Panc1 (cell line): Measurements from ENCODE around the gene ASTN2. TPM values are rescaled to one million over a fixed set of nuclear protein-coding genes. Genes with fewer than 3 reads are reported as not detected.

ENCODE experiments used
- ATAC-seq: fragments of 200-7000 bp; cut with Tn5 transposase; 2 replicates; pipeline ENCODE4 v1.9.1; 2020; ENCODE audit warnings: mild to moderate bottlenecking, moderate library complexity
- BruUV-seq: library from RNA; stranded (reverse); fragments of 400-500 nt; replicated peaks from 2 replicates; lab custom pipeline; 2021; lab: Mats Ljungman, UMichigan
- CTCF ChIA-PET: fragments of 300-600 bp; sonication (Branson Sonifier 250); formaldehyde crosslinking; loops from one replicate; lab custom pipeline; 2022; ENCODE audit warnings: antibody characterized with exemption; lab: Charles Lee
- POLR2A ChIA-PET: fragments of 300-600 bp; sonication (Branson Sonifier 250); formaldehyde crosslinking; loops from one replicate; lab custom pipeline; 2022; ENCODE audit warnings: antibody characterized with exemption; lab: Charles Lee
- DNase-seq: peaks from one replicate; pipeline ENCODE4 v3.0.0-alpha.2; 2010; ENCODE audit warnings: low read depth, low spot score
- H3K27ac ChIP-seq: 2 replicates; pipeline ENCODE4 v1.5.1; 2011; ENCODE audit warnings: mild to moderate bottlenecking, low read length, inconsistent platforms
- H3K27me3 ChIP-seq: fragments of 200-500 bp; sonication (Bioruptor generic); 2 replicates; pipeline ENCODE4 v1.6.0; 2014; ENCODE audit warnings: low read length, inconsistent platforms; ENCODE audit not compliant: control insufficient read depth, insufficient read depth
- H3K36me3 ChIP-seq: fragments of 200-500 bp; sonication (Bioruptor generic); 2 replicates; pipeline ENCODE4 v1.5.1; 2014; ENCODE audit warnings: inconsistent platforms, mild to moderate bottlenecking, low read length, moderate library complexity; ENCODE audit not compliant: control insufficient read depth, insufficient read depth
- H3K4me1 ChIP-seq: 2 replicates; pipeline ENCODE4 v1.5.1; 2011; ENCODE audit warnings: inconsistent platforms, mild to moderate bottlenecking, low read length, moderate library complexity; ENCODE audit not compliant: control insufficient read depth, insufficient read depth
- H3K4me3 ChIP-seq, 2 experiments: 2 replicates each; pipeline ENCODE4 v1.5.1; 2011 to 2012; ENCODE audit warnings: low read depth in 2 of 2, low read length in 2 of 2, mild to moderate bottlenecking in 2 of 2, inconsistent platforms in 1 of 2, moderate library complexity in 1 of 2
- H3K9me3 ChIP-seq: fragments of 200-500 bp; sonication (Bioruptor generic); 2 replicates; pipeline ENCODE4 v1.5.1; 2014; ENCODE audit warnings: low read depth, mild to moderate bottlenecking, inconsistent platforms, low read length, moderate library complexity; ENCODE audit not compliant: control insufficient read depth, insufficient read depth
- CTCF ChIP-seq: fragments of 450-650 bp; IDR thresholded peaks from 2 replicates; pipeline ENCODE4 v1.5.1; 2017; ENCODE audit warnings: mild to moderate bottlenecking
- POLR2AphosphoS5 ChIP-seq: IDR thresholded peaks from 2 replicates; pipeline ENCODE4 v1.6.1; 2012; ENCODE audit warnings: mild to moderate bottlenecking, low read depth, low read length, moderate library complexity
- SIN3A ChIP-seq: IDR thresholded peaks from 2 replicates; pipeline ENCODE4 v1.6.1; 2012; ENCODE audit warnings: low read depth, mild to moderate bottlenecking, low read length, moderate library complexity, borderline replicate concordance; ENCODE audit not compliant: insufficient read depth
- TCF7L2 ChIP-seq: IDR thresholded peaks from 2 replicates; pipeline ENCODE4 v1.6.1; 2011; ENCODE audit warnings: mild to moderate bottlenecking, low read depth, low read length, inconsistent platforms
- in situ Hi-C: cut with HindIII; loops from 2 replicates; pipeline ENCODE4 v1.10.0; 2016; ENCODE audit warnings: low sequenced_read_pairs, low pct_unique_long_range_greater_than_20kb
- intact Hi-C: fragments of 100-400 bp; cut with micrococcal nuclease; formaldehyde crosslinking; loops from one replicate; pipeline ENCODE4 v1.10.0; 2022; ENCODE audit not compliant: unreplicated experiment
- total RNA-seq: library from RNA; stranded (reverse); gene quantifications from one replicate; pipeline ENCODE4 v1.2.1, GENCODE V29; 2021; ENCODE audit not compliant: unreplicated experiment
- TF ChIP-seq, protein P1 (sequence below), 2 experiments: IDR thresholded peaks; 2 replicates each; pipeline ENCODE4 v1.6.1; 2011 to 2012; ENCODE audit warnings: low read depth in 2 of 2, control low read depth in 1 of 2, low read length in 1 of 2, mild to moderate bottlenecking in 1 of 2, moderate library complexity in 1 of 2; ENCODE audit not compliant: insufficient read depth in 1 of 2

Gene ASTN2
- total RNA-seq, 1 experiment from 2014 or later: 3.9 TPM

DNA sequence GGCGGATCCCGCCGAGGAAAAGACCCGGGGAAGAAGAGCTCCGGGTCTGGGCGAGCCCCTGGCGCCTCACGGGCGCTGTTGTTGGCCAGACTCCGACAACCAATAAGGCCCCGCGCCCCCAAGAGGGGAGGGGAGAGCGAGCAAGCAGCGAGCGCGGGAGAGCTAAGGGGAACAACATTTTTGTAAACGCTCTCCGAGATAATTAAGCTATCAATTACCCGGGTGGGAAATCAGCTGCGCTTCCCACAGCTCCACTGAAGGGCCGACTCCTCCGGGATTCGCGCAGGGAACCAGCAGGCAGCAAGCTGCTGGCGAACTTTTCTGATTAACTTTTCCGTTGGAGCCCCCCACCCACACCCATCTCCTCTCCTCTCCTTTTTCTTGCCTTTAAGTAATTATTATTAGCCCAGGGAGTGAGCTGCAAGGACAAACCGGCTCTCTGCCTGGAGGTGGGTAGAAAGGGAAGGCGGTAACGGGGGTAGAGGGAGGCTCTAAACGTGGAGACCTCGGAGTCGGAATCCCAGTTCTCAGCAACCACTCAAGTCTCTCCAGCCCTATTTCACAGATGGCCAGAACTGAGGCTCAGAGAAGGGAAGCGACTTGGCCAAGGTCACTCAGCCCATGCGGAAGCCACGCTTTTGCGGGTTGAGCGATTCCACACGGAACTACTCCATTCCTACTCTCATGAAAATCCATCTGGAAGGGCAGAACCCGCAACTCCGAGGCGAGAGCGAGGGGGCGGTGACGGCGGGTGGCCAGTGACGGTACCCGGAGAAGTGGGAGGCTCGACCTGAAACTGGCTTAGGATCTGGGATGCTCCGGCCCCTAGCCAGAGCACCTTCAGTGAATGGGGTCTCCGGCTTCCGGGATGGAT, 1.3 kb downstream of the ASTN2 start:
- Histone ChIP-seq H3K27me3 (peaks cover 2% of the 10 kb centered on the region), H3K4me3 (peak overlapping the region; percentile 25 to 31; a peak in 3 of 4 replicates), H3K27ac (no peak overlapping the region), H3K36me3 (no peaks in the 10 kb centered on the region), H3K4me1 (no peaks in the 10 kb centered on the region), H3K9me3 (no peaks in the 10 kb centered on the region)
- ATAC-seq (0 out of 2 replicates have a peak, but pooled peaks have one; percentile 18), DNase-seq (no peak)
- BruUV-seq: no TSS peak
- CTCF ChIA-PET: no interaction called here
- POLR2A ChIA-PET: no interaction called here
- intact Hi-C loops (no loop called here), in situ Hi-C loops (no loop called here)
- no peak for TF ChIP-seq POLR2AphosphoS5
- TF ChIP-seq CTCF: no peak
- TF ChIP-seq, protein P1, sequence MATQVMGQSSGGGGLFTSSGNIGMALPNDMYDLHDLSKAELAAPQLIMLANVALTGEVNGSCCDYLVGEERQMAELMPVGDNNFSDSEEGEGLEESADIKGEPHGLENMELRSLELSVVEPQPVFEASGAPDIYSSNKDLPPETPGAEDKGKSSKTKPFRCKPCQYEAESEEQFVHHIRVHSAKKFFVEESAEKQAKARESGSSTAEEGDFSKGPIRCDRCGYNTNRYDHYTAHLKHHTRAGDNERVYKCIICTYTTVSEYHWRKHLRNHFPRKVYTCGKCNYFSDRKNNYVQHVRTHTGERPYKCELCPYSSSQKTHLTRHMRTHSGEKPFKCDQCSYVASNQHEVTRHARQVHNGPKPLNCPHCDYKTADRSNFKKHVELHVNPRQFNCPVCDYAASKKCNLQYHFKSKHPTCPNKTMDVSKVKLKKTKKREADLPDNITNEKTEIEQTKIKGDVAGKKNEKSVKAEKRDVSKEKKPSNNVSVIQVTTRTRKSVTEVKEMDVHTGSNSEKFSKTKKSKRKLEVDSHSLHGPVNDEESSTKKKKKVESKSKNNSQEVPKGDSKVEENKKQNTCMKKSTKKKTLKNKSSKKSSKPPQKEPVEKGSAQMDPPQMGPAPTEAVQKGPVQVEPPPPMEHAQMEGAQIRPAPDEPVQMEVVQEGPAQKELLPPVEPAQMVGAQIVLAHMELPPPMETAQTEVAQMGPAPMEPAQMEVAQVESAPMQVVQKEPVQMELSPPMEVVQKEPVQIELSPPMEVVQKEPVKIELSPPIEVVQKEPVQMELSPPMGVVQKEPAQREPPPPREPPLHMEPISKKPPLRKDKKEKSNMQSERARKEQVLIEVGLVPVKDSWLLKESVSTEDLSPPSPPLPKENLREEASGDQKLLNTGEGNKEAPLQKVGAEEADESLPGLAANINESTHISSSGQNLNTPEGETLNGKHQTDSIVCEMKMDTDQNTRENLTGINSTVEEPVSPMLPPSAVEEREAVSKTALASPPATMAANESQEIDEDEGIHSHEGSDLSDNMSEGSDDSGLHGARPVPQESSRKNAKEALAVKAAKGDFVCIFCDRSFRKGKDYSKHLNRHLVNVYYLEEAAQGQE (IDR thresholded peaks at IDR 0.05; ENCODE audit: insufficient read depth in 1 of 2, low read depth in 2 of 2, low read length in 1 of 2): no peak
- no peak for TF ChIP-seq SIN3A
- no peak for TF ChIP-seq TCF7L2

- peak overlapping the region in 1 of 2 experiments; percentile 8; a peak in 1 of 4 replicates for H3K4me3 ChIP-seq
- in situ Hi-C loops: no loop called here
Measured at GRCh38 chr9:117412841-117413240, 2.0 kb downstream of the ASTN2 start.

More at GRCh38 chr9:117412841-117413240, 2.0 kb downstream of the ASTN2 start:
- Histone ChIP-seq H3K27me3 (peaks cover 2% of the 10 kb centered on the region), H3K36me3 (no peaks in the 10 kb centered on the region), H3K27ac (no peak overlapping the region), H3K4me1 (no peaks in the 10 kb centered on the region), H3K9me3 (no peaks in the 10 kb centered on the region)
- no peak for ATAC-seq
- TF ChIP-seq CTCF: no peak
- no peak for TF ChIP-seq SIN3A
- no peak for TF ChIP-seq POLR2AphosphoS5
- TF ChIP-seq, protein P1 (IDR thresholded peaks at IDR 0.05; ENCODE audit: insufficient read depth in 1 of 2, low read depth in 2 of 2, low read length in 1 of 2): no peak
- TF ChIP-seq TCF7L2: no peak
- DNase-seq: no peak
- ChIA-PET CTCF (no interaction called here), POLR2A (no interaction called here)
- BruUV-seq: no TSS peak
- intact Hi-C loops: no loop called here
